GM10266 (cell line): Measurements from ENCODE around the gene RASL10B.

Source experiments
- DNase-seq: peaks from one replicate; pipeline ENCODE4 v3.0.0; 2012; ENCODE audit errors: extremely low spot score
- TF ChIP-seq, protein P1 (sequence below): IDR thresholded peaks from 2 replicates; pipeline ENCODE4 v1.5.1; 2012; ENCODE audit warnings: mild to moderate bottlenecking, low read depth; ENCODE audit not compliant: control insufficient read depth, insufficient read depth; ENCODE audit errors: missing control alignments

Gene RASL10B

GRCh38 chr17:35716897-35717465, 14.5 kb upstream of the RASL10B start:
- no peak for DNase-seq
- TF ChIP-seq, protein P1, sequence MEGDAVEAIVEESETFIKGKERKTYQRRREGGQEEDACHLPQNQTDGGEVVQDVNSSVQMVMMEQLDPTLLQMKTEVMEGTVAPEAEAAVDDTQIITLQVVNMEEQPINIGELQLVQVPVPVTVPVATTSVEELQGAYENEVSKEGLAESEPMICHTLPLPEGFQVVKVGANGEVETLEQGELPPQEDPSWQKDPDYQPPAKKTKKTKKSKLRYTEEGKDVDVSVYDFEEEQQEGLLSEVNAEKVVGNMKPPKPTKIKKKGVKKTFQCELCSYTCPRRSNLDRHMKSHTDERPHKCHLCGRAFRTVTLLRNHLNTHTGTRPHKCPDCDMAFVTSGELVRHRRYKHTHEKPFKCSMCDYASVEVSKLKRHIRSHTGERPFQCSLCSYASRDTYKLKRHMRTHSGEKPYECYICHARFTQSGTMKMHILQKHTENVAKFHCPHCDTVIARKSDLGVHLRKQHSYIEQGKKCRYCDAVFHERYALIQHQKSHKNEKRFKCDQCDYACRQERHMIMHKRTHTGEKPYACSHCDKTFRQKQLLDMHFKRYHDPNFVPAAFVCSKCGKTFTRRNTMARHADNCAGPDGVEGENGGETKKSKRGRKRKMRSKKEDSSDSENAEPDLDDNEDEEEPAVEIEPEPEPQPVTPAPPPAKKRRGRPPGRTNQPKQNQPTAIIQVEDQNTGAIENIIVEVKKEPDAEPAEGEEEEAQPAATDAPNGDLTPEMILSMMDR: no peak

DNA sequence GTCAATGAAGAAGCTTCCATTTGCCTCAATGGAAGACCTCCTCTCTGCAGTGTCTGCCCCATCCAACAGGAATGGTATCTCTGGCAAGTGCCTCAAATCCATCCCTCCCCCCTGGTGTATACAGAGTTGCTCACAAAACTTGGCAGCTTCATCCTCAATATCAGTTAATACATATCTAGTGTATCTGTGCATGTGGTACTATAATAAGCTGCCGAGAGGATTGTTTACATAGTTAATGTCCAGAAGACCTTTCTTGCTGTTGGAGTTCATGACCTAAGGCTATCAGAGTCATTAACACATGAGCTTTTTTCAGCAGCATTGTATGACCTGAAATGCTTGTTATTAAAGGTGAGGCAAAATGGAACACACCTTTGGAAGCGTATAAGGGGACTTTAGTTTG, 14.0 kb upstream of the RASL10B start:
- DNase-seq: no peak
- TF ChIP-seq, protein P1: no peak

DNA sequence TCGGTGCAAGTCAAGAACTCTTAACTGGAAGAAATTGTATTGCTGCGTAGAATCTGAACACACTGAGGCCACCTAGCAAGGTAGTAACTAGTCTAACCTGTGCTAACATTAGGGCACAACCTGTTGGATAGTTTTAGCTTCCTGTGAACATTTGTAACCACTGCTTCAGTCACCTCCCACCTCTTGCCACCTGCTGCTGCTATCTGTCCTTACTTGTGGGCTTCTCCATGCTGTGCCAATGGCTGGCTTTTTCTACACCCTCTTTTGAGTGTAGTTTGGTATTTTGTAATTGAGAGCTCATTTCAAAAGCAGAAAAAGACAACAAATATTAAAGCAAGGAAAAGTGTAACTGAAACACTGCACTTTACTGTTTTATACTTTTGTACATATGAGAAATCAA, 7.7 kb upstream of the RASL10B start:
- DNase-seq: no peak
- TF ChIP-seq, protein P1: no peak

DNA sequence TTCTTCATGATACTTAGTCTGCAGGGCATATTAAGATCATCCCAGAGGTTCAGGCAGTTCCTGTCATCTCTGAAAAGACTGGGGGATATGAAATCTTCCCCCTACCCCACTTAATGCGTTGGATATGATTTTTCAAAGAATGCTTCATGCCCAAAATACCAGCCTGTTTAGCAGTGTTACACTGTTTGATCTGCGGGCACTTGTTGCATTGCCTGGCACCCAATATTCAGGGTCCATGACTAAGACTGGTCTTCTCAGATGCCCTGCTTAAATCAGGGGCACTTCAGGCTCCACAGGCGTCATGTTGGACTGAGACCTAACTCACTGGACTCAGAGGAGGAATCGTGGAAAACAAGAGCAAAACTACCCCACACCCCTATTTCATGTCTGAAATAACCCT, 6.4 kb upstream of the RASL10B start:
- DNase-seq: no peak
- TF ChIP-seq, protein P1: no peak

- TF ChIP-seq, protein P1: no peak
- no peak for DNase-seq
These were observed 5.7 kb upstream of the RASL10B start for GRCh38 chr17:35725802-35726126.

- TF ChIP-seq, protein P1: no peak
- no peak for DNase-seq
These were observed 5.1 kb upstream of the RASL10B start for GRCh38 chr17:35726127-35726952.

DNA sequence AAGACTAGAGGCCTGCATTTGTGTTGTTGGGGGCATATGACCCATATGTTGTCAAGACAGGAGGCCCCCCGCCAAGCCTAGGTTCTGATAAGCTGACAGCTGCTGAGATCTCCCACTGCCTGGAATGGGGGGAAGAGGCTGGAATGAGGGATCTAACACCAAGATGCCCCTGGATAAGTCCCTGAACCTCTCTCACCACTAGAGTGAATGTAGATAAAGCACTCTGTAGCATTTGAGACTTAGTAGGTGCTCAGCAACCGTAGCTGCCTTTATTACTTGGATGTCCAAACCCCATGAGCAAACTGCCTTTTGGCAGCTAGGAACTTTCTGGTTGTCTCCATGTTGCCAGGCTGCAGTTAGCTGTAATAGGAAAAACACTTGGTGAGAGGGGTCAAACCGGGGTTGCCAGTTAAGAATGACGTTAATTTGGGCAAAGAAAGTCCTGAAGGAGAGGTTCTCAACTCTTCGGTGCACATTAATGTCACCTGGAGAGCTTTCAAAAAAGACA, 4.4 kb upstream of the RASL10B start:
- no peak for DNase-seq
- TF ChIP-seq, protein P1: no peak
